GM12801 (cell line): ENCODE results near the gene UROC1.

ENCODE experiments used
- CTCF ChIP-seq: IDR thresholded peaks from one replicate; pipeline ENCODE4 v1.5.1; 2011; ENCODE audit warnings: control low read depth; ENCODE audit not compliant: insufficient read length; ENCODE audit errors: extremely low read depth

Gene UROC1

GRCh38 chr3:126517291-126517951, at the start of gene UROC1:
Gene UROC1, minus strand, starts transcription at chr3:126517773. Its CDS starts 54 bp downstream, at chr3:126517719.
- no peak for TF ChIP-seq CTCF

GRCh38 chr3:126562737-126563276, 45.2 kb upstream of the UROC1 start:
- no peak for TF ChIP-seq CTCF

- TF ChIP-seq CTCF, result no peak
Observed at GRCh38 chr3:126558336-126559071, 40.9 kb upstream of the UROC1 start, which contains the start of gene C3orf22. Gene C3orf22, minus strand, starts transcription at chr3:126558932. Its CDS starts 5,542 bp downstream, at chr3:126553390.

- TF ChIP-seq CTCF, result no peak
Observed at GRCh38 chr3:126557761-126558160, 40.2 kb upstream of the UROC1 start.

- TF ChIP-seq CTCF, result no peak
Observed at GRCh38 chr3:126557415-126557745, 39.8 kb upstream of the UROC1 start.

GRCh38 chr3:126556637-126557414, 39.3 kb upstream of the UROC1 start:
- TF ChIP-seq CTCF, result no peak

- TF ChIP-seq CTCF, result no peak
Observed at GRCh38 chr3:126555795-126556636, 38.4 kb upstream of the UROC1 start.
